Endothelial cell of umbilical vein (primary cell): ENCODE results near the gene CDHR4. TPM values are rescaled to one million over a fixed set of nuclear protein-coding genes. Genes with fewer than 3 reads are reported as not detected.
A peak's percentile ranks its signal among the peaks of the same experiment; 100 is the strongest.

Source experiments
- BruUV-seq: library from RNA; stranded (reverse); fragments of 400-500 nt; replicated peaks from 2 replicates; lab custom pipeline; 2021; lab: Mats Ljungman, UMichigan
- CTCF ChIA-PET: fragments of 300-600, 350-600 bp; sonication (Branson Sonifier 250); formaldehyde crosslinking; loops from one replicate; lab custom pipeline; 2021; ENCODE audit warnings: antibody characterized with exemption, inconsistent platforms; lab: Charles Lee
- POLR2A ChIA-PET: fragments of 300-600, 350-600 bp; sonication (Branson Sonifier 250); formaldehyde crosslinking; loops from one replicate; lab custom pipeline; 2021; ENCODE audit warnings: antibody characterized with exemption, inconsistent platforms; lab: Charles Lee
- DNase-seq: peaks from one replicate; pipeline ENCODE4 v3.0.0-alpha.2; 2011; ENCODE audit warnings: low read depth, low spot score
- FAIRE-seq: peaks from 2 replicates; lab custom pipeline; 2011; peaks lifted over from hg19 to GRCh38; lab: Jason Lieb, UNC
- H2AFZ ChIP-seq: 2 replicates; pipeline ENCODE4 v1.6.0; 2012; ENCODE audit warnings: low read depth, low read length, control low read depth, inconsistent platforms
- H3K27ac ChIP-seq: 2 replicates; pipeline ENCODE4 v1.5.1; 2011; ENCODE audit warnings: low read depth, mild to moderate bottlenecking, control low read depth, low read length, moderate library complexity; ENCODE audit not compliant: insufficient read depth
- H3K27me3 ChIP-seq, 2 experiments: 2 replicates each; pipeline versions ENCODE4 v1.6.0 to v1.6.1; 2011; ENCODE audit warnings: low read length in 2 of 2, mixed read lengths in 1 of 2; ENCODE audit not compliant: control insufficient read depth in 2 of 2, insufficient read depth in 2 of 2
- H3K36me3 ChIP-seq, 2 experiments: 2 replicates in 1 of 2; 3 replicates in 1 of 2; pipeline ENCODE4 v1.5.1; 2011; ENCODE audit warnings: low read length in 2 of 2, mild to moderate bottlenecking in 1 of 2, moderate library complexity in 1 of 2; ENCODE audit not compliant: control insufficient read depth in 2 of 2, insufficient read depth in 2 of 2; ENCODE audit errors: extremely low read depth in 1 of 2
- H3K4me1 ChIP-seq: 3 replicates; pipeline ENCODE4 v1.5.1; 2011; ENCODE audit warnings: mild to moderate bottlenecking, low read length; ENCODE audit not compliant: control insufficient read depth, insufficient read depth; ENCODE audit errors: extremely low read depth
- H3K4me2 ChIP-seq: 2 replicates; pipeline ENCODE4 v1.6.1; 2011; ENCODE audit warnings: low read length, control low read depth, mixed read lengths; ENCODE audit not compliant: insufficient read depth
- H3K4me3 ChIP-seq, 3 experiments: fragments of 200-600 bp in 1 of 3; sonication (generic), shearing (Covaris generic) in 1 of 3; replicated peaks in 1 of 3; 2 replicates each; pipeline ENCODE4 v1.5.1; 2011 to 2016; ENCODE audit warnings: control low read depth in 3 of 3, low read length in 3 of 3, mild to moderate bottlenecking in 2 of 3, inconsistent platforms in 1 of 3, low read depth in 1 of 3, moderate library complexity in 1 of 3; ENCODE audit not compliant: insufficient read depth in 1 of 3
- H3K79me2 ChIP-seq: 2 replicates; pipeline ENCODE4 v1.6.0; 2012; ENCODE audit warnings: low read length, inconsistent platforms; ENCODE audit not compliant: control insufficient read depth, insufficient read depth
- H3K9ac ChIP-seq: replicated peaks from 2 replicates; pipeline ENCODE3; 2011; ENCODE audit warnings: low read length, control low read depth; ENCODE audit not compliant: insufficient read depth; ENCODE audit errors: extremely low read depth
- H3K9me1 ChIP-seq: replicated peaks from 3 replicates; pipeline ENCODE4 v1.6.0; 2011; ENCODE audit warnings: mild to moderate bottlenecking, low read length; ENCODE audit not compliant: control insufficient read depth, insufficient read depth; ENCODE audit errors: extremely low read depth
- H3K9me3 ChIP-seq: replicated peaks from 2 replicates; pipeline ENCODE4 v1.5.1; 2012; ENCODE audit warnings: low read length, inconsistent platforms; ENCODE audit not compliant: control insufficient read depth, insufficient read depth
- H4K20me1 ChIP-seq: replicated peaks from 2 replicates; pipeline ENCODE3; 2011; ENCODE audit warnings: mild to moderate bottlenecking, low read length; ENCODE audit not compliant: control insufficient read depth, insufficient read depth; ENCODE audit errors: extremely low read depth
- FOS ChIP-seq: IDR thresholded peaks from 2 replicates; pipeline ENCODE4 v1.6.1; 2011; ENCODE audit warnings: mild to moderate bottlenecking, low read length, moderate library complexity, borderline replicate concordance; ENCODE audit not compliant: insufficient read depth
- MYC ChIP-seq: IDR thresholded peaks from one replicate; pipeline ENCODE4 v1.6.1; 2011; ENCODE audit warnings: mild to moderate bottlenecking, low read depth, low read length
- POLR2A ChIP-seq: IDR thresholded peaks from 2 replicates; pipeline ENCODE4 v1.6.1; 2012; ENCODE audit warnings: low read depth, mild to moderate bottlenecking, control low read depth, low read length
- POLR2AphosphoS5 ChIP-seq: IDR thresholded peaks from 2 replicates; pipeline ENCODE4 v1.6.1; 2012; ENCODE audit warnings: low read depth, mild to moderate bottlenecking, control low read depth, low read length, moderate library complexity; ENCODE audit not compliant: insufficient read depth
- dilution Hi-C: fragments of 300-500 bp; cut with MboI; formaldehyde crosslinking; loops from one replicate; pipeline ENCODE4 v1.15.0; 2019; ENCODE audit warnings: low sequenced_read_pairs; ENCODE audit not compliant: extremely low pct_ligation_motif_present
- intact Hi-C: fragments of 100-400 bp; cut with micrococcal nuclease; formaldehyde crosslinking; loops from one replicate; pipeline ENCODE4 v1.10.0; 2022
- polyA plus RNA-seq, 4 experiments: library from polyadenylated mRNA; depleted of rRNA in 3 of 4; stranded (reverse) in 3 of 4; unstranded in 1 of 4; fragments of >200 nt; gene quantifications; 2 replicates each; pipeline versions ENCODE4 v1.2.1 to v1.2.3, GENCODE V29; 2011 to 2012; ENCODE audit warnings: missing spikeins in 1 of 4
- total RNA-seq: library from RNA; stranded (reverse); gene quantifications from 2 replicates; pipeline ENCODE4 v1.2.3, GENCODE V29; 2021
- TF ChIP-seq, protein P1 (sequence below), 2 donors: IDR thresholded peaks; 1 replicate in 1 of 2; 2 replicates in 1 of 2; pipeline ENCODE4 v1.5.1; 2011; ENCODE audit warnings: low read length in 2 of 2, mild to moderate bottlenecking in 2 of 2, moderate library complexity in 2 of 2, control low read depth in 1 of 2, inconsistent platforms in 1 of 2, low read depth in 1 of 2; ENCODE audit not compliant: insufficient read depth in 1 of 2; ENCODE audit errors: extremely low read depth in 1 of 2

Gene CDHR4
- total and polyA plus RNA-seq, 2 donors (not counting 3 experiments of a cell fraction or from before 2014, with no cell fraction given), result 0.19 TPM; not detected in 1

DNA sequence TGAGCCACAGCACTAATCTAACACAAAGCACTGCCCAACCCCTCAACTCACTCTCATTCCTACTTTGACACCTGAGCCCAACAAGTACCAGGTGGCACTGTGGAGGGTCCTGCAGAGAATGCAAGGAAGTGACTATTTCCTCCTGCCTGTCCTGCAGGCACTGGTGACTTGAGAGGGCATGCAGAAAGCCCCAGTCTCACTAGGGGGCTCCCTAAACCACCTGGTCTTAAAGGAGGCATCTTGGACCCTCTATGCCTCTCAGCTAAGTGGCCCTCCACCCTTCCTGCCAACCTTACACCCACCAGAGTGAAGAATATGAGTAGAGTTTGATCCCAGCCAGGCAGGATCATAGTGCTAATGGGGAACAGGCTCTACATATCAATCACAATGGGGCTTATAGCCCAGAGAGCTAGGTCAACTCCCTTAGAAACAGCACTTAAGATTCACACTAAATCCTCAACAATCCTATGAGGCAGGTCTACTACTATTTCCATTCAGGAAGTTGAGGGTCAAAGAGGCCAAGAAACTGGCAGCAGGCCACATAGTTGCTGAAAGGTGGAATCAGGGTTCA, 41.5 kb upstream of the CDHR4 start:
- POLR2A ChIA-PET, result no interaction called here
- DNase-seq (peak; percentile 61), FAIRE-seq (peak; percentile 75)
- Histone ChIP-seq H3K27me3 (no peaks in the 10 kb centered on the region), H4K20me1 (no peaks in the 10 kb centered on the region), H3K4me3 (no peak overlapping the region), H3K36me3 (peaks cover 0 to 2% of the 10 kb centered on the region in 2 experiments), H3K79me2 (no peaks in the 10 kb centered on the region), H3K9me3 (no peaks in the 10 kb centered on the region), H3K4me2 (no peak overlapping the region), H3K4me1 (peaks cover 15% of the 10 kb centered on the region), H3K9ac (no peak overlapping the region), H2AFZ (no peak overlapping the region), H3K27ac (no peak overlapping the region), H3K9me1 (no peaks in the 10 kb centered on the region)
- dilution Hi-C loops, result no loop called here
- intact Hi-C loops, result loop anchor here (1.0 to 2.0 kb wide), 2 partner anchors 65 to 252 kb away; no protein-coding TSS in a partner anchor
- TF ChIP-seq, protein P1, sequence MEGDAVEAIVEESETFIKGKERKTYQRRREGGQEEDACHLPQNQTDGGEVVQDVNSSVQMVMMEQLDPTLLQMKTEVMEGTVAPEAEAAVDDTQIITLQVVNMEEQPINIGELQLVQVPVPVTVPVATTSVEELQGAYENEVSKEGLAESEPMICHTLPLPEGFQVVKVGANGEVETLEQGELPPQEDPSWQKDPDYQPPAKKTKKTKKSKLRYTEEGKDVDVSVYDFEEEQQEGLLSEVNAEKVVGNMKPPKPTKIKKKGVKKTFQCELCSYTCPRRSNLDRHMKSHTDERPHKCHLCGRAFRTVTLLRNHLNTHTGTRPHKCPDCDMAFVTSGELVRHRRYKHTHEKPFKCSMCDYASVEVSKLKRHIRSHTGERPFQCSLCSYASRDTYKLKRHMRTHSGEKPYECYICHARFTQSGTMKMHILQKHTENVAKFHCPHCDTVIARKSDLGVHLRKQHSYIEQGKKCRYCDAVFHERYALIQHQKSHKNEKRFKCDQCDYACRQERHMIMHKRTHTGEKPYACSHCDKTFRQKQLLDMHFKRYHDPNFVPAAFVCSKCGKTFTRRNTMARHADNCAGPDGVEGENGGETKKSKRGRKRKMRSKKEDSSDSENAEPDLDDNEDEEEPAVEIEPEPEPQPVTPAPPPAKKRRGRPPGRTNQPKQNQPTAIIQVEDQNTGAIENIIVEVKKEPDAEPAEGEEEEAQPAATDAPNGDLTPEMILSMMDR (IDR thresholded peaks at IDR 0.05; ENCODE audit: extremely low read depth in 1 of 2, insufficient read depth in 1 of 2, low read depth in 1 of 2, low read length in 2 of 2), result peak; percentile 53 to 72
- TF ChIP-seq POLR2A (no peak), MYC (no peak), POLR2AphosphoS5 (no peak), FOS (no peak)
- CTCF ChIA-PET, result interaction anchor here (0.6 to 11.8 kb wide), 21 partner anchors 8 to 385 kb away, joined by 3 to 545 read pairs (median 4); partner anchors contain the start of genes CDHR4, INKA1, MON1A and MST1R
- no TSS peak for BruUV-seq
